ENCODE measurements around the gene RFC5.

DNA sequence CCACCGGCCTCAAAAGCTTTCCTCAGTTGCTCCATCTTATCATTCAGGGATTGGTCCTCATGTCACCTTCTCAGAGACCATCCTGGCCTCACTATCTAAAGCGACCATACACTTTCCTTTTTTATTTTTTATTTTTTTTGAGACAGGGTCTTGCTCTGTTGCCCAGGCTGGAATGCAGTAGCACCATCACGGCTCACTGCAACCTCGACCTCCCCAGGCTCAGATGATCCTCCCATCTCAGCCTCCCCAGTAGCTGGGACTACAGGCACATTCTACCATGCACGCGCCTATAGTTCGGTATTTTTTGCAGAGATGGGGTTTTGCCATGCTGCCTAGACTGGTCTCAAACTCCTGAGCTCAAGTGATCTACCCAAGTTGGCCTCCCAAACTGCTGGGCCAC, 41.7 kb downstream of the RFC5 start:
- TF ChIP-seq, protein P1, sequence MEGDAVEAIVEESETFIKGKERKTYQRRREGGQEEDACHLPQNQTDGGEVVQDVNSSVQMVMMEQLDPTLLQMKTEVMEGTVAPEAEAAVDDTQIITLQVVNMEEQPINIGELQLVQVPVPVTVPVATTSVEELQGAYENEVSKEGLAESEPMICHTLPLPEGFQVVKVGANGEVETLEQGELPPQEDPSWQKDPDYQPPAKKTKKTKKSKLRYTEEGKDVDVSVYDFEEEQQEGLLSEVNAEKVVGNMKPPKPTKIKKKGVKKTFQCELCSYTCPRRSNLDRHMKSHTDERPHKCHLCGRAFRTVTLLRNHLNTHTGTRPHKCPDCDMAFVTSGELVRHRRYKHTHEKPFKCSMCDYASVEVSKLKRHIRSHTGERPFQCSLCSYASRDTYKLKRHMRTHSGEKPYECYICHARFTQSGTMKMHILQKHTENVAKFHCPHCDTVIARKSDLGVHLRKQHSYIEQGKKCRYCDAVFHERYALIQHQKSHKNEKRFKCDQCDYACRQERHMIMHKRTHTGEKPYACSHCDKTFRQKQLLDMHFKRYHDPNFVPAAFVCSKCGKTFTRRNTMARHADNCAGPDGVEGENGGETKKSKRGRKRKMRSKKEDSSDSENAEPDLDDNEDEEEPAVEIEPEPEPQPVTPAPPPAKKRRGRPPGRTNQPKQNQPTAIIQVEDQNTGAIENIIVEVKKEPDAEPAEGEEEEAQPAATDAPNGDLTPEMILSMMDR (conservative IDR thresholded peaks at IDR 0.05), result no peak
- no peak for TF ChIP-seq EZH2 (IDR thresholded peaks at IDR 0.05; ENCODE audit: low read depth)
